HL-60 (cell line): ENCODE measurements around the gene GCNT1.
A peak's percentile ranks its signal among the peaks of the same experiment; 100 is the strongest.

ENCODE experiments used
- DNase-seq, 2 experiments: peaks; one replicate each; pipeline ENCODE4 v3.0.0-alpha.2; 2010 to 2020; ENCODE audit warnings: low read depth in 1 of 2, low spot score in 1 of 2
- H3K27ac ChIP-seq: fragments of 250-450 bp; sonication (Bioruptor Pico); replicated peaks from 2 replicates; pipeline ENCODE4 v1.5.1; 2020; ENCODE audit warnings: mild to moderate bottlenecking, moderate library complexity
- H3K27me3 ChIP-seq: fragments of 250-450 bp; sonication (Bioruptor Pico); 2 replicates; pipeline ENCODE4 v1.5.1; 2021; ENCODE audit warnings: mild to moderate bottlenecking, moderate library complexity; ENCODE audit not compliant: insufficient read depth, poor library complexity, severe bottlenecking
- H3K4me3 ChIP-seq: replicated peaks from 2 replicates; pipeline ENCODE4 v1.5.1; 2011; ENCODE audit warnings: mild to moderate bottlenecking, control low read depth, low read length; ENCODE audit not compliant: insufficient read depth
- GABPA ChIP-seq: IDR thresholded peaks from 2 replicates; pipeline ENCODE4 v1.6.1; 2012; ENCODE audit warnings: low read depth
- POLR2AphosphoS5 ChIP-seq: IDR thresholded peaks from 2 replicates; pipeline ENCODE4 v1.6.1; 2012; ENCODE audit warnings: low read depth
- SPI1 ChIP-seq: IDR thresholded peaks from 2 replicates; pipeline ENCODE4 v1.6.1; 2012; ENCODE audit warnings: low read depth, mild to moderate bottlenecking, borderline replicate concordance
- TF ChIP-seq, protein P1 (sequence below): IDR thresholded peaks from one replicate; pipeline ENCODE4 v1.5.1; 2011; ENCODE audit warnings: low read length, control low read depth, inconsistent platforms; ENCODE audit not compliant: insufficient read depth
- TF ChIP-seq, protein P2 (sequence below): IDR thresholded peaks from 2 replicates; pipeline ENCODE4 v1.6.1; 2012; ENCODE audit warnings: low read depth; ENCODE audit not compliant: insufficient replicate concordance

GCNT1 gene

DNA sequence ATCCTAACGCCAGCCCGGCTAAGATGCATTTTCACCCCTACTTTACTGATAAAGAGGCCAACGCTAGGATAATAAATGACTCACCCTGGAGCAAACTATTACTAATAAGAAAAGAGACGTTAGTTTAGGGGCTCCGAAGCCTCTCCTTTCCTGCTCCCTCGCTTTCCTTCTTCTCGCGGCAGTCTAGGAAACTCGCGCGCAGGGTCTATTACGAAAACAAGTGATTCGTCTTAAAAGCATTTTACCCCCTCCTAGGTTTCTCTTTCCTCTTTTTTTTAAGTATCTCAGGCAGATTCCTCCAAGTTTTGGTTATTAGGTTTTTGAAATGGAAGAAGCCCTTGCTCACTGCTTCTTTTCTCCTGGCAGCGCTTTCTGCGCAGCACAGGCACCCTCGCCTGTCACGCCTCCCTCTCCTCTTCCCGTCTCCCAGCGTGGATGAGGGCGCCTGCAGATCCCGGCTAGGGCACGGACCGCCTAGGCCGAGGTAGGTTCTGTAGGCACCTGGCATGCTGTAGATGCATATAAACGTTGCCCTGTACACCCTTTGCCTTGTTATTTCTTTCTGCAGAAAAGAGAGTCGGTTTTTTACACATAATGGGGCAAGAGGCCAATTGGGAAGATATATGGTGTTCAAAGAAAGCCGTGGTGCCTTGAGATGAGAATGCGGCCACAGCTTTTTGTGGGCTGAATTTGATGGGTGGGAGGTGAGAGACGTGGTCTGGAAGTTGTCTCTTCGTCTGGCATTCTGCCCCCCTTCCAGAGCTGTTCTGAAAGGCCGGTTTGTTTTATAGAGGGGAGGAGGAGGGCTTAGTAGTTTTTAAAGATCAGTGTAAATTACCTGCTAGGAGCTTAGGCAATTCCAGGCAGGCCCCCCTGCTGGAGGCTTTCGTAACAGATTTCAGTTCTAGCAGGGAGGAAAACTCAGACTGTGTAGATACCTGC lies 983 bp downstream of the GCNT1 start:
- Histone ChIP-seq H3K4me3 (peak overlapping the region; percentile 93), H3K27me3 (no peaks in the 10 kb centered on the region), H3K27ac (peak overlapping the region; percentile 83)
- peak in 1 of 2 experiments; percentile 39 for DNase-seq
- TF ChIP-seq, protein P1, sequence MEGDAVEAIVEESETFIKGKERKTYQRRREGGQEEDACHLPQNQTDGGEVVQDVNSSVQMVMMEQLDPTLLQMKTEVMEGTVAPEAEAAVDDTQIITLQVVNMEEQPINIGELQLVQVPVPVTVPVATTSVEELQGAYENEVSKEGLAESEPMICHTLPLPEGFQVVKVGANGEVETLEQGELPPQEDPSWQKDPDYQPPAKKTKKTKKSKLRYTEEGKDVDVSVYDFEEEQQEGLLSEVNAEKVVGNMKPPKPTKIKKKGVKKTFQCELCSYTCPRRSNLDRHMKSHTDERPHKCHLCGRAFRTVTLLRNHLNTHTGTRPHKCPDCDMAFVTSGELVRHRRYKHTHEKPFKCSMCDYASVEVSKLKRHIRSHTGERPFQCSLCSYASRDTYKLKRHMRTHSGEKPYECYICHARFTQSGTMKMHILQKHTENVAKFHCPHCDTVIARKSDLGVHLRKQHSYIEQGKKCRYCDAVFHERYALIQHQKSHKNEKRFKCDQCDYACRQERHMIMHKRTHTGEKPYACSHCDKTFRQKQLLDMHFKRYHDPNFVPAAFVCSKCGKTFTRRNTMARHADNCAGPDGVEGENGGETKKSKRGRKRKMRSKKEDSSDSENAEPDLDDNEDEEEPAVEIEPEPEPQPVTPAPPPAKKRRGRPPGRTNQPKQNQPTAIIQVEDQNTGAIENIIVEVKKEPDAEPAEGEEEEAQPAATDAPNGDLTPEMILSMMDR: no peak
- TF ChIP-seq, protein P2, sequence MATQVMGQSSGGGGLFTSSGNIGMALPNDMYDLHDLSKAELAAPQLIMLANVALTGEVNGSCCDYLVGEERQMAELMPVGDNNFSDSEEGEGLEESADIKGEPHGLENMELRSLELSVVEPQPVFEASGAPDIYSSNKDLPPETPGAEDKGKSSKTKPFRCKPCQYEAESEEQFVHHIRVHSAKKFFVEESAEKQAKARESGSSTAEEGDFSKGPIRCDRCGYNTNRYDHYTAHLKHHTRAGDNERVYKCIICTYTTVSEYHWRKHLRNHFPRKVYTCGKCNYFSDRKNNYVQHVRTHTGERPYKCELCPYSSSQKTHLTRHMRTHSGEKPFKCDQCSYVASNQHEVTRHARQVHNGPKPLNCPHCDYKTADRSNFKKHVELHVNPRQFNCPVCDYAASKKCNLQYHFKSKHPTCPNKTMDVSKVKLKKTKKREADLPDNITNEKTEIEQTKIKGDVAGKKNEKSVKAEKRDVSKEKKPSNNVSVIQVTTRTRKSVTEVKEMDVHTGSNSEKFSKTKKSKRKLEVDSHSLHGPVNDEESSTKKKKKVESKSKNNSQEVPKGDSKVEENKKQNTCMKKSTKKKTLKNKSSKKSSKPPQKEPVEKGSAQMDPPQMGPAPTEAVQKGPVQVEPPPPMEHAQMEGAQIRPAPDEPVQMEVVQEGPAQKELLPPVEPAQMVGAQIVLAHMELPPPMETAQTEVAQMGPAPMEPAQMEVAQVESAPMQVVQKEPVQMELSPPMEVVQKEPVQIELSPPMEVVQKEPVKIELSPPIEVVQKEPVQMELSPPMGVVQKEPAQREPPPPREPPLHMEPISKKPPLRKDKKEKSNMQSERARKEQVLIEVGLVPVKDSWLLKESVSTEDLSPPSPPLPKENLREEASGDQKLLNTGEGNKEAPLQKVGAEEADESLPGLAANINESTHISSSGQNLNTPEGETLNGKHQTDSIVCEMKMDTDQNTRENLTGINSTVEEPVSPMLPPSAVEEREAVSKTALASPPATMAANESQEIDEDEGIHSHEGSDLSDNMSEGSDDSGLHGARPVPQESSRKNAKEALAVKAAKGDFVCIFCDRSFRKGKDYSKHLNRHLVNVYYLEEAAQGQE: no peak
- TF ChIP-seq POLR2AphosphoS5: no peak
- no peak for TF ChIP-seq SPI1
- no peak for TF ChIP-seq GABPA

DNA sequence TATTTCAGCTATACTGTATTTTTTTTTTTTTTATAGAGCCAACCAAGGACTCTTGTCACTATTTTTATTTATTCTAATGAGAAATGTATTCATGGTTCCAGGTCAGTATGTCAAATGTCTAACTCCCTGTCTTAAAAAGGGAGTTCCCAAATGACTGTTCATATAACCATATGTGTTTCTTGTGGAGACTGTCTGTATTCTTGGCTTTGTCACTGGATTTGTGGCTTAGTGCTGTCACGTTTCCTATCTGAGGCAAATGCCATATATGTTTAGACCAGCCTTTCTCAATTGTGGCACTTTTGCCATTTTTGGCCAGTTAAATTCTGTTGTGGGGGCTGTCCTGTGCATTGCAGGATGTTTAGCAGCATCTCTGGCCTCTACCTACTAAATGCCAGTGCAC lies 3.1 kb downstream of the GCNT1 start:
- TF ChIP-seq, protein P1: no peak
- TF ChIP-seq, protein P2: no peak
- TF ChIP-seq POLR2AphosphoS5 (no peak), SPI1 (no peak), GABPA (no peak)
- H3K27me3 ChIP-seq: no peaks in the 10 kb centered on the region
- no peak overlapping the region for H3K4me3 ChIP-seq
- DNase-seq: no peak
- no peak overlapping the region for H3K27ac ChIP-seq

DNA sequence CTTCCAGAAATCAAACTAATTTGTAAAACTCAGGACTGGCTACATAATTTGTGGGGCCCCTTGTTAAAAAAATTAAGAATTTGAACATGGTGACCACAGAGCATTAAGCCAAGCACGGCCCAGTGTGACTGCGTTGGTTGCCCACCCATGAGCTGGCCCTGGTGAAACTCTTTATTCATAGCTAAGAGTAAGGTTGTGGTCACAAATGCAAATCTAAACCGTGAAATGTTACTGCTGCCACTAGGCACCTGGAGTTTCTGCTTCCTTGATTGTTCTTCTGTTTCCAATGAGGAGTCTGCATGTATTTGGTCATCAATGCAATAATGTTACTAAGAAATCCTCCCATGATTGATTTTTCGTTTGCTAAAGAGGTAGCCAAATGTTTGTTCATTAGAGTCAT lies 4.2 kb downstream of the GCNT1 start:
- no peak for DNase-seq
- H3K27me3 ChIP-seq: no peaks in the 10 kb centered on the region
- no peak overlapping the region for H3K27ac ChIP-seq
- H3K4me3 ChIP-seq: no peak overlapping the region
- TF ChIP-seq GABPA (no peak), POLR2AphosphoS5 (no peak), SPI1 (no peak)
- TF ChIP-seq, protein P1: no peak
- TF ChIP-seq, protein P2: no peak
